MCF 10A (cell line): ENCODE results near the gene MMP21. TPM values are rescaled to one million over a fixed set of nuclear protein-coding genes. Genes with fewer than 3 reads are reported as not detected.

ENCODE experiments used
- BruUV-seq: library from RNA; stranded (reverse); fragments of 400-500 nt; replicated peaks from 2 replicates; lab custom pipeline; 2021; lab: Mats Ljungman, UMichigan
- CTCF ChIA-PET: fragments of 300-600 bp; sonication (Branson Sonifier 250); formaldehyde crosslinking; extraction: SDS; loops from one replicate; lab custom pipeline; 2021; ENCODE audit warnings: antibody characterized with exemption, inconsistent platforms; lab: Yijun Ruan, JAX
- POLR2A ChIA-PET: fragments of 300-600, 350-650 bp; sonication (Branson Sonifier 250); formaldehyde crosslinking; extraction: SDS; loops from one replicate; lab custom pipeline; 2020; ENCODE audit warnings: antibody characterized with exemption, inconsistent platforms; lab: Yijun Ruan, JAX
- DNase-seq: peaks from one replicate; pipeline ENCODE4 v3.0.0-alpha.2; 2018; ENCODE audit not compliant: unreplicated experiment
- H3K27ac Mint-ChIP-seq: one replicate; pipeline ENCODE4 v1.8.0; 2022; ENCODE audit warnings: mild to moderate bottlenecking, low read depth, mixed read lengths; ENCODE audit not compliant: unreplicated experiment
- H3K27me3 Mint-ChIP-seq: one replicate; pipeline ENCODE4 v1.8.0; 2022; ENCODE audit warnings: mixed read lengths; ENCODE audit not compliant: insufficient read depth, unreplicated experiment
- H3K36me3 Mint-ChIP-seq: one replicate; pipeline ENCODE4 v1.8.0; 2022; ENCODE audit warnings: mild to moderate bottlenecking, moderate library complexity, mixed read lengths; ENCODE audit not compliant: insufficient read depth, unreplicated experiment
- H3K4me1 Mint-ChIP-seq: one replicate; pipeline ENCODE4 v1.8.0; 2022; ENCODE audit warnings: mixed read lengths; ENCODE audit not compliant: insufficient read depth, unreplicated experiment
- H3K4me3 Mint-ChIP-seq: one replicate; pipeline ENCODE4 v1.8.0; 2022; ENCODE audit warnings: mild to moderate bottlenecking, moderate library complexity, mixed read lengths; ENCODE audit not compliant: unreplicated experiment
- H3K9me3 Mint-ChIP-seq: one replicate; pipeline ENCODE4 v1.8.0; 2022; ENCODE audit warnings: mixed read lengths; ENCODE audit not compliant: unreplicated experiment
- CTCF ChIP-seq: fragments of 200-600 bp; IDR thresholded peaks from one replicate; pipeline ENCODE4 v1.8.0; 2022; ENCODE audit warnings: antibody characterized with exemption, mild to moderate bottlenecking; ENCODE audit not compliant: unreplicated experiment
- intact Hi-C: fragments of 100-400 bp; cut with micrococcal nuclease; formaldehyde crosslinking; loops from 2 replicates; pipeline ENCODE4 v1.14.1; 2022
- total RNA-seq: library from RNA; stranded (reverse); gene quantifications from 2 replicates; pipeline ENCODE4 v1.2.3, GENCODE V29; 2022

Gene MMP21
- total RNA-seq, 1 experiment from 2014 or later: not detected

GRCh38 chr10:125822878-125823662 lies 47.4 kb upstream of the MMP21 start, which contains the start of the genes BCCIP and UROS:
Gene BCCIP, plus strand, starts transcription at chr10:125823546. Its CDS starts 12 bp downstream, at chr10:125823558.
Gene UROS, minus strand, starts transcription at chr10:125823258. Its CDS starts 6,759 bp downstream, at chr10:125816499.
- no TSS peak for BruUV-seq
- H3K4me3 Mint-ChIP-seq: no peak within 1 kb of the TSS
- intact Hi-C loops: no loop called here
- no peaks in the 10 kb centered on the region for H3K9me3 Mint-ChIP-seq
- H3K4me1 Mint-ChIP-seq: peaks cover 18% of the 10 kb centered on the region
- peak; percentile 94 for DNase-seq
- CTCF ChIA-PET: interaction anchor here (1.0 kb wide), 1 partner anchor 29 kb away, joined by 4 read pairs; no protein-coding TSS in a partner anchor
- no peak for TF ChIP-seq CTCF
- POLR2A ChIA-PET: interaction anchor here (0.7 to 2.4 kb wide), 9 partner anchors 8 to 797 kb away, joined by 3 to 7 read pairs (median 4); partner anchors contain the start of gene EDRF1
- H3K27me3 Mint-ChIP-seq: no peaks in the 10 kb centered on the region
- peak within 1 kb of the TSS; percentile 69 for H3K27ac Mint-ChIP-seq
- peaks cover 29% of the 10 kb centered on the region for H3K36me3 Mint-ChIP-seq

GRCh38 chr10:125820701-125821100 lies 45.1 kb upstream of the MMP21 start:
- DNase-seq: no peak
- Mint-ChIP-seq H3K4me3 (no peak overlapping the region), H3K4me1 (peaks cover 10% of the 10 kb centered on the region), H3K27ac (peak overlapping the region; percentile 69), H3K27me3 (no peaks in the 10 kb centered on the region), H3K36me3 (peaks cover 5% of the 10 kb centered on the region), H3K9me3 (no peaks in the 10 kb centered on the region)
- ChIA-PET POLR2A (interaction anchor here (1.0 kb wide), 1 partner anchor 19 kb away, joined by 3 read pairs; no protein-coding TSS in a partner anchor), CTCF (no interaction called here)
- no TSS peak for BruUV-seq
- intact Hi-C loops: no loop called here
- no peak for TF ChIP-seq CTCF

GRCh38 chr10:125817337-125817946 lies 41.8 kb upstream of the MMP21 start:
- no peaks in the 10 kb centered on the region for H3K9me3 Mint-ChIP-seq
- peaks cover 10% of the 10 kb centered on the region for H3K4me1 Mint-ChIP-seq
- intact Hi-C loops: no loop called here
- CTCF ChIA-PET: interaction anchor here (0.8 kb wide), 1 partner anchor 11 kb away, joined by 3 read pairs; no protein-coding TSS in a partner anchor
- no peak overlapping the region for H3K27ac Mint-ChIP-seq
- BruUV-seq: no TSS peak
- H3K4me3 Mint-ChIP-seq: no peak overlapping the region
- no peaks in the 10 kb centered on the region for H3K27me3 Mint-ChIP-seq
- H3K36me3 Mint-ChIP-seq: peaks cover 31% of the 10 kb centered on the region
- DNase-seq: no peak
- no peak for TF ChIP-seq CTCF
- POLR2A ChIA-PET: no interaction called here

GRCh38 chr10:125816548-125816947 lies 40.9 kb upstream of the MMP21 start:
- CTCF ChIA-PET: interaction anchor here (0.8 kb wide), 1 partner anchor 12 kb away, joined by 3 read pairs; no protein-coding TSS in a partner anchor
- intact Hi-C loops: no loop called here
- peaks cover 37% of the 10 kb centered on the region for H3K36me3 Mint-ChIP-seq

More at GRCh38 chr10:125816548-125816947, 40.9 kb upstream of the MMP21 start:
- H3K27ac Mint-ChIP-seq: no peak overlapping the region
- H3K4me1 Mint-ChIP-seq: peaks cover 6% of the 10 kb centered on the region
- no peak for TF ChIP-seq CTCF
- no TSS peak for BruUV-seq
- no peak overlapping the region for H3K4me3 Mint-ChIP-seq
- H3K27me3 Mint-ChIP-seq: no peaks in the 10 kb centered on the region
- no peak for DNase-seq
- POLR2A ChIA-PET: no interaction called here
- no peaks in the 10 kb centered on the region for H3K9me3 Mint-ChIP-seq
